Measurements from ENCODE around the gene DCLK1.
"Not testable (repeated sequence)": the region's sequence is repeated elsewhere in the genome, so short reads cannot be mapped to it uniquely, and the experiment has no call there.

Gene DCLK1

DNA sequence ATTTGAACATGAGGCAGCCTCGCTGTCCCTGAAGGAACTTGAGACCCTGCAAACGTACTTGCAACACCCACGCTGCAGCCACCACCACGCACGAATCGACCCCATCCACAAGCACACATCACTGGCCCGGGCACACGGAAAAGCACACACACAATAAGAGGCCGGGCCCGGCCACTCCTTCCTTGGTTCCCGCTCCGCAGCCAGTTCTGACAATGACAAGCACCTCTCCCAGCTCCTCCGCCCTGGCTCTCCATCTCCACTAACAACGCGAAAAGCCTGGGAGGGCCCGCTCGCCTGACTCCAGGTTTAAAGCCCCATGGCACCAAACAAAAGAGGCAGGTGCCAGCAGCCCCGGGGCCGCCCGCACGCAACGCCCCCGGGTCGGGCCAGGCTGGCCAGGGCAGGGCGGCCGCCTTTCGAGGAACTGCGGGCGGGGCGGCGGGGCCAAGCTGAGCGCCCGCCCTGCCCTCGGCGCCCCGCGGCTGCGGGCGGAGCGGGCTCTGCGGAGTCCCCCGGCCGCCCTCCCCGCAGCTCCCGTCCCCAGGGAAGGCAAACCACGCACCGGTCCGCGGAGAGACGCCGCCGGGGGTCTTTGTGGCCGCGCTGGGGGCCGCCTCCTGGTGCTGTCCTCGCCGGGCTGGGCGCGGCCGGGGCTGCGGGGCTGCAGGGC is 495 bp downstream of the DCLK1 start:
- DNase-seq = no peak

DNA sequence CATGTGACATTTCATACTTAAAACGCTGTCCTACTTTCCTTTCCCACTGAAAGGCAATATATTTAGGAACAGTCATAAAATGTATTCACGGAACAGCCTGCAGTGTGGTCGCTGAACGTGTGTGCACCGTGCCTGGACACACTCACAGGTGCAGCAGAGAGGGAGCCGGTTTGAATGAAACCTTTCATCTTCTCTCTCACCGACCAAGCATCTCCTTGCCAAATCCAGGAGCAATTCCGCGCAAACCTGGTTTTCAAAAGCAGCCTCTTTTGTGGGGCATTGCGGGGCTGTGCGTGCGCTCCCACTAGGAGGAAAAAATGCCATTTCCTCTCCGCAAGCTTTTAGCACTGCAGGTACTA is 1.0 kb downstream of the DCLK1 start:
- DNase-seq = no peak

DNA sequence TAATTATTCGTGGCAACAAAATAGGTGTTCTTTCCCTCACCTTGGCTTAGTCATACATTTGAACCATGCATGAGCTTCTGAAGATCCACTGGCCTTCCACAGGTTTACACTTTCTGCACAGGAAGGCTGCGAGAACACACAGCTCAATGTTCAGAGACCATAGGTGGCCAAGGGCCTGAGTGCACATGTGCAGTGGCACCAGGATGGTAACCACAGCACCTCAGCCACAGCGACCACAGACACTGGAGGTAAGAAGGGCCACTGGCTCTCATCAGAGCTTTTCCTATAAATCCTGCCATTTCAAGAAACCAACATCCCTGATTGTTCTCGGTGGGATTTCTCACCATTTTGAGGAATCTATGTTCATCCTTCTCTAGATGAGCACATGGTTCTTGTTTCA is 1.6 kb downstream of the DCLK1 start:
- no peak for DNase-seq

DNA sequence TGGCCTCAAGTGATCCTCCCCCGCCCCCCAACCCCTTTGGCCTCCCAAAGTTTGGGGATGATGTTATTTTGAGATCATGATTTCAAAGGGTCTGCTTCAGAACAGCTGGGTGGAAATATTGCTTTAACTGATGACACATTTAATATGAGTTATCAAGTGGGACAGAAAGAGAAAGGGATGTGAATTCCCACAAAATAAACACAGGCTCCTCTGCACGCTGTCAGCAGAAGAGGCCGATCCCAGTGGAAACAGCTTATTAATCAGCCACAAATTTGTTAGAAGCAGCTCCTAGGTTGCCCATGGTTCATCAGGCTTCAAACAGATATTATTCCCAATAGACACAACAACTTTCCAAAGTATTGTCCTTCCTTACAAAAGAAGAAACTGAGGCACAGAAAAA is 4.7 kb downstream of the DCLK1 start:
- DNase-seq = no peak

DNA sequence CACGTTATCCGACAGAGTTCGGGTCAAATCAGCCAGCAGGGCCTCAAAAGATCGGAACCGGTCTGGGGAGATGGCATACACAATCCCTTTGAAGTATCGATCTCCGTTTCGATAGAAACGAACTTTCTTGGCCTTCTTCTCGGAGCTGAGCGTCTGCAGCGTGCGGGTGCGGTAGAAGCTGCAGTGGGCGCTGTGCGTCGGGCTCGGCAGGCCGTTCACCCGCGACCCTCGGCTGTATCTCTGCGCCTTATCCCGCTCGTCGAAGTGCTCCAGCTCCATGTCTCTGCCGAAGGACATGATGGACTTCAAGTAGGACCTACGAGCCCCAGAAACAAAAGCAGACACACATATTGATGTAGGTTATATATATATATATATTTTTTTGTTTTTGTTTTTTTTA is 5.3 kb downstream of the DCLK1 start:
- no peak for DNase-seq

DNA sequence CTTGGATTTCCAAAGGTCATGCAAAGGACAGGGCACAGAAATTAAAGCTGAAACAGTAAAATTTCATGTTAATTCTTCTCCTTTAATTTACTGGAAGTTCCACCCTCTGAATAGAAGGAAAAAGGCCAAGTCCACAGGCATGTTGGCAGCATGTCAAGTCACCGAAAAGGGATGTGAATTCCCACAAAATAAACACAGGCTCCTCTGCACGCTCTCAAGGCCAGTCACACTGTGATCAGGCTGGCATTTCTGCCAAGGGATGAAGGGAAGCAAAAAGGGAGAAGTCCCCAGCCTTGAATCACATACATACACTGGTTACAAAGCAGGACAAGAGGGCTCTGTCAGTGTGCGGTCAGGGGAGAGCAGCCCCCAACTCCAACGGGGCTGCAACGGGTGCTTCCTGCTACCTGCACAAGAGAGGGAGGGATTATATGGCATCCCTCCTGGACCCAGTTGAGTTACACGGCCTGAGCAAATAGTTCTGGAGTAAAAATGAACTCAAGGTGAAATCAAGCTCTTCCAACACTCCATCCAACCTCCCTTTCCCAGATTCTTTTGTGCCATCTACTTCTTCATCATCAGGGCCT is 6.9 kb downstream of the DCLK1 start:
- DNase-seq = no peak

DNA sequence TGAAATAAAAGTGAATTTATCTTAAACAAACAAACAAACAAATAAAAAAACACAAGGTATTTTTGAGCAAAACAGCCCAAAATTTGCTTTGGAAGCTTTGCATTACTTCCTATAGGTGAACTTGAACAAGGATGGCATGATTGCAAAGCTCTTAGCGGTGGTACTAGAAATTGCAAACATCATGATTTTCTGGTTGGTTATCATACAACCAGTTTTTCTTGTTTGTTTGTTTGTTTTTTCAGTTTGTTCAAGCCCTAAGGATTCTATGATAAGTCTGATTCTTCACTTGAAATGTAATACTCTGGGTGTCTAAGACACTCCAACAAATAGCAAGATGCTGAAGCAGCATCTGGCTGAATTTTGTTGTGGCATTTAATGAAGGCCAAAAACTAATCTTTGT is 15.9 kb downstream of the DCLK1 start:
- DNase-seq = no peak

DNA sequence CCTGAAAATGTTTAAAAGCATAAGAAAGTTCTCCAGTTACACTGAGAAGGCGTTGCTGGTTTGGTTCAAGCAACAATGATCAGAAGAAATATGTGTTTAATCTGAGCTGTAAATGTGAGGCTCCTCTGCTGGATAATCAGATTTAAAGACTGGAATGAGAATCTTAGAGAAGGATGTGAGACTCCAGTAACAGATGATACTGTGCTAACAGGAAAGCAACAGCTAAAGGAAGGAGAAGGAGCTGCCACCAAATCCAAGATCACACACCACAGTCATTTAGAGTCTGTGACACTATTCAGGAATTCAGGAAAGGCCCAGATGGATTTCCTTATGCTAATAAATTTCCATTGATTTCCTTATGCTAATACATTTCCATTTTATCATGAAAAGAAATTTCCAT is 16.9 kb downstream of the DCLK1 start:
- no peak for DNase-seq

DNA sequence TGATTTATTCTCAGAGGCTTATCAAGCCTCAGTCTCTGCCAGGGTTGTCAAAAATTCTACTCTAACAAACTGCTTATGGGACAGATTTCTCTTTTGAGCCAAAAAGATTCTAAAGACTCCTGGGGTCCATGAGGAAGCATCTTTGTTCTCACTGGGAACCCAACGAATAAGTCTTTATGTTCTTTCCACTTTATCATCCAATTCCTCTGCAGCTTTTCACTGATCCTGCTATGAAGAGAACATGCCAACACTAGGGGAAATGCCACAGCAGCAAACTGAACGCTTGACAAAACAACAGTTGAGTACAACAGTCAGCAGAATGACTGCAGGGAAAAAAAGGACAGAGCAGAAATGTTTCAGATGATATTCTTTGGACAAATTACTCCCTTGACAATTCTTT is 22.2 kb downstream of the DCLK1 start:
- DNase-seq = no peak

DNA sequence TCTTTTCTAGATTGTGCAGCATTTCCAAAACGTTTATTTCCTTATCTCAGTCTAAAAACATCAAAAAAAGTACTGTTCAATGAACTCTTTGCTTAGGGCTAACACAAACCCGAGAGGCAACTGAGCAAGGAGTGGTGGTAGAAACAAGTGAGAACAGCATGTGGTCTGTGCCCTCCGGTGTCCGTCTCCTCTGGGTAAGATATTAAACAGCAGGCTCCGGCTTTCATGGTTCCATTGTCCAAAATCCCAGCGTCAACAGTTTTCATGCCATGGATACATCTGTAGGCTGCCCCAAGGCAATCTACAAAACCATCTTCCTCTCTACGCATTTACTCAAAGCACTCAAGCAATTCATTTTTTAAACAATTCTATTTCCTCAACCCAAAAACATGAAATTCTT is 22.8 kb downstream of the DCLK1 start:
- no peak for DNase-seq

DNA sequence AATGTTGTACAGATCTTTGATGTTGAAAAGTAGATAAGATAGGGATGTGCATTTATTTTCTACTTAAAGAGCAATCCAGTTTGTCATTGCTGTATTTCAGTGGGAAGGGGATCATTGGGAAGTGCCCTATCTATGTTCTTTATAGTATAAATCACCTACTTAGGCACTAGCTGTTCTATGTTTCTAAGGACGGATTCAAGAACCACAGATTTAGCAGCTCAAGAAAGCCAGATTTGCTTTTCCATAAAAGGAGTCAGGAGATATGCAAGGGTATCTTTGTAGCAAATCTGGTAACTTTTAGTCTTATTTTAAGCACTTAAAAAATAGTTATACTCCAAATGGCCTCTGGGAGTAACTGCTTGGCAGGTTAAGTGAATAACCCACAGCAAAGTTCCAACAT is 23.7 kb downstream of the DCLK1 start:
- DNase-seq = no peak

DNA sequence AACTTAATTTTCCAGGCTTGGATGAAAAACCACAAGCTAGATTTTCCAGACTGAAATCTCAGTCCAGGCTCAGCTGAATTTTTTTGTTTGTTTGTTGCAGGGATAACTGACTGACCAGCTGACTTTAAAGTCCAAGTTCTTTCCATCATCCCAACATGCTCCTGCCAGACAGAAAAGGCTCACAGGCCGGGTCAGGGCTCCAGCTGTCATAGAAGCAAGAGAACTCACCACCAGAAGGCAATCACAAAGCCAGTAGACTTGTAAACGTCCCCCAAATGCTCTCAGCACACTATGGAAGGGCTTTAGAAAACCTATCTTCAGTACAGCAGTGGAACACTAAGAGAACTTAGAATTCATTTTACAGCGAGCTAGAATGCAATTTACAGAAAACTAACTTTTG is 25.5 kb downstream of the DCLK1 start:
- DNase-seq = no peak

DNA sequence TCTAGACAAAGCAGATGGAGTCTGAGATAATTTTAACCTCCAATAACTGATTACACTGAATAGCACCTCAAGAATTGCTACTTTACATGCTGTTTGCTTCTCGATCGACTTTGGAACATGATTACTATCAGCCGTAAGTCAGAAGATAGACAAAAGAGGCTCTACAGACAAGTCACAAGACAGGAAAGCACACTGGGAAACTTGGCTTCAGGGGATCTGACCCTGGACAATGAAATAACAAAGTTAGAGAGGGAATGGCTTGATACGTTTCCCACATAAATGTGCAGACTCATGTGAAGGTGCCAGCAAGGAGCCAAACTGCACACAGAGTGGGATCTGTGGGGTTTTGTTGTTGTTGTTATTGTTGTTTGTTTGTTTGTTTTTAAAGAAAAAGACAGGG is 28.5 kb downstream of the DCLK1 start:
- no peak for DNase-seq

DNA sequence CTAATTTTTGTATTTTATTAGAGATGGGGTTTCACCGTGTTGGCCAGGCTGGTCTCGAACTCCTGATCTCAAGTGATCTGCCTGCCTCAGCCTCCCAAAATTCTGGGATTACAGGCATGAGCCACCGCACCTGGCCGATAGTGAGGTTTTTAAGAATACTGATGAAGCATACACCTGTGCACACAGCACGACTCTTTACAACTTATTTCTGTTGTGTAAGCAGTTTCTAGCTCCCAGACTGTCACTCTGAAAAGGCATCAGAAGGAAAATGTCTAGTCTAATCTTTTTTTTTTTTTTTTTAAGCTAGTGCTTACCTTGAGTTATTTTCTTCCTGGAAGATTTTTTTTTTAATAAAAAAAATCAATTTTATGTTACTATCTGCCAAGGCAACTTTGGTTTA is 29.3 kb downstream of the DCLK1 start:
- DNase-seq = not testable (repeated sequence)

DNA sequence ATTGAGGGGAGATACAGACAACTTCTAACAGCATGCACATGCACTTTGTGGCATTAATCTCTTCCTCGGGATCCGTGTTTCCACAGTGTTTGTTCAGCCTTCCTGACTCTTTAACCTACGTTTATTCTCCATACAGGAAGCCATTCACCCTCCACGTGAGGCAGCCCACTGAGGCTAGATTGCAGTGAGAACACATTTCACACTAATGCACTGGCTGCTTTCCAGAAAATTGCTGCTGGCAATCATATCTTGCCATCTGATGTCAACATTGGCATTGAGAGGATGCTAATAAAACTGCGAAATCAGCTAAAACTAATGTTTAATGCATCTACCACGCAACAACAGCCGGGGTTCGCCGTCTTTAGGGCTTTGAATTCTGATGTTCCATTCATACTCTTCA is 30.0 kb downstream of the DCLK1 start:
- DNase-seq = no peak

DNA sequence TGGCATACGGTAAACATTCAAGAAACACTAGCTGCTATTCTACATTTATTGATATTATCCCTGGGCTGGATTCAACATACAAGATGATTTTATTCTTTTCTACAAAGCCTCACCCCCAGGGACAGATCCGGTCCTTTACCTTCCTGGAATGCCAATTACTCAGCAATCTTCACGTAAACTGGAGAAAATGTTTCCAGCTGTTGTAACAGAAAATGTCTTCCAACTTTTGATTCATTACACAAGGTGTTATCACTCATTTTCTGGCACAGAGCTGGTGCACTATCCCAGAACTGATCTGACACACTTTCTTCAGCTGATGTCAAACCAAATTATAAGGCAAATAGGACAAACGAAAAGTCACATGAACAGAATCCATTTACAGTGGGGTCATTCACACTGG is 33.1 kb downstream of the DCLK1 start:
- no peak for DNase-seq

DNA sequence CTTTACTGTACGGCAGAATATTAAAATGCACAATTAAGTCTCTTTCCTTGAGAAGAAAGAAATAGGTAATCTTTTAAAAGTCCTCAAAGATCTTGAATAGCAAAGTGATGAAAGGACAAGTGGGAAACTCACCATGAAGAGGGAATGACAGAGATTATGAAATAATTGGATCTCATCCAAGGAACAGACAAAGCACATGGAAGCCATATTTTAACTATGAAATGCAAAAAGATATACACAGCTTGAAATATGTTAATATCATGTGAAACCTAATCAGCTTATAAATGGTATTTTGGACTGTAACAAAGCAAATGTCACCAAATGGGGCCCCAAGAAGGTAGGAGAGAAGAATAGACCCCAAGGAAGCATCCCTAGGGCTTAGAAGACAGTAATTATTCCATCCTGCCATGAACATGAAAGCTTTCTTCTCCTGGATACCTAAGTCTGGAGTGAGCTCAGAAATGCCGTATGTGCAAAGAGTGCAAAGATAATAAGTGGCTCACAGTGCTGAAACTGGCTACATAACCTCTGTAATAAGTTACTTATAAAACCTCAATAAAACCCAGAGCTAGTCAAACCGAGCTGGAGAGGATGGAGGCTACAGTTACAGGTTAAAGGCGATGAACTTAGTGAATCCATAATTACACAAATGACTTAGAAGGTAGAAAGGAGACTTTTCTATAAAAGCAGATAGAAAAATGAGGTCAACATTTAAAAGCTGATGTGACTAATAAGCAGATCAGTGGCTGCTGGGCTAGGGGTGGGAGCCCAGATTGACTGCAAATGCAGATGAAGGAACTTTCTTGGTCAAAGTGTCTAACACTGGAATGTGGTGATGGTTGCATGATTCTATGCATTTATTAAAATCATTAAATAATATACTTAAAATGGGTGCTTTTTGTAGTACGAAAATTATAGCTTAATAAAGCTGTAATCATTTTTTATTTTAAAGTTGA is 34.4 kb downstream of the DCLK1 start:
- DNase-seq = no peak

DNA sequence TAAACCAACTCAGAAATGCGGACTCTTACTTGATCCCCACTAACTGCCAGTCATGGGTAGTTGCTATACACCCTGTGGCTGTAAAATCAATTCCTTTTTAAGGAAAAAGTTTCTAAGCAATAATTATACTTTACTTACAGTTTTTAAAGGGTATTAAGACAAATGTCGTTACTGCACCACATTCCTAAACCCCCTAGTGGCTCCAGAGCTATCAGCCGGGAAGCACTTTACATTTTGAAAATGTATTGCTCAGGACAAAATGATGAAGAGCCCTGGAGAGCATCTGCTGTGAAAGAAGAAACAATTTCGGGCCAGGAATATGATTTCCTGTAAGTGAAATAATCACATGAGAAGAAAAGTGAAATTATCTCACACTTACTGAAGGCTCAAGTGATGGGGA is 36.7 kb downstream of the DCLK1 start:
- DNase-seq = no peak

DNA sequence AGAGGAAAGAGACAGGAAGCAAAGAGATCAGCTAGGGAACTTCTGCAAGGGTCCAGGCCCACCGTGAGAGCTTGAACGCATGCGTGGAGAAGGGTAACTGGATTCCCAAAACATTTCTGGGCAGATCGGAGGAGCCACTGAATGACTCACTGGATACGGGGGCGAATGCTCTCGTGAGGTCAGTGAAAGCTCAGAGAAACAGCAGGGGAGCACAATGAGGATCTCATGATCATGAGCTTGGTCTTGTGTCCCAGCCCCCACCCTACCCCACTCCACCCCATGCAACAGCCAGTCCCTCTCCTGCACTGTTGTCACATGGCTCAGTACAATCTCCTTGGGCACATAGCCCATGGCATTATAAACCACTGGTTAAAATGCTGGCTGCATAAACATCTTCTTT is 40.6 kb downstream of the DCLK1 start:
- no peak for DNase-seq

DNA sequence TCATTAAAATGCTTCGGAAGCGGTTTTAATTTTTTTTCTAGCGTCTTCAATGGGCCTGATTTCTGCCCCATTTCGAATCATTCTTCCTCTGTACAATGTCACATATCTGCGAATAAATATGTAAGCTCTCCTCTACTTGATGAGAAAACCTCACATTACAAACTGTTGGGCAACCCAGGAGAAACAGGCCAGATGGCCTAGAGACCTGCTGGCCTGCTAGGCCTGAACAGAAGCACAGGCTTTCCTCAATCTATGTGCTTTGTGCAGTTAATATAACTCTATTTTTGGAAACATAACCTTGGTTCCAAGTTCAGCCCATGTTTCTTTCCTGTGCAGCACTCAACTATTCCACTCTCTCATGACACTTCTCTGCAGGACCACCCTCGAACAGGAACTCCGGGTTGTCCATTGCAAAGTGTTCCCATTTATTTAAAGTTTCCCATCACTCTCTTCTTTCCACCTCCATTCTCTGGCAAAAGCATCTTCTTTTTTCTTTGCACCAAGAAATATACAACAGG is 42.0 kb downstream of the DCLK1 start:
- DNase-seq = no peak

DNA sequence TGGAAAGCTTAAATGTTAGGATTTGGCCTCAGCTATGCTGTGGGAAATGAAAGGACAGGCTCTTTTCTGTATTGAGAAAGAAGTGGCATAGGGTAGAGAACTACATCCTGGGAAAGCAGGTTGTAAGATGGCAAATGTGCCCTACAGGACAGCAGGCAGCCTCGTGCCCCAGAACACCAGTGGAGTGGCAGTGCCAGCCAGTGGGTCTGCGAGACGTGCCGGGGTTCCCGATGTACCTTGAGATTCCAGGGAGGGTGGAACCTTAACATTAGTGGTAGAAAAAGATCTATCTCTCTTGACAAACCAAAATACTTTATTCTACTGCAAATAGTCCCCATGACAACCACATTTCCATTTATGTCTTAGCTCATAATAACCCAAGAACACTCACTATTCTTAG is 42.7 kb downstream of the DCLK1 start:
- no peak for DNase-seq

DNA sequence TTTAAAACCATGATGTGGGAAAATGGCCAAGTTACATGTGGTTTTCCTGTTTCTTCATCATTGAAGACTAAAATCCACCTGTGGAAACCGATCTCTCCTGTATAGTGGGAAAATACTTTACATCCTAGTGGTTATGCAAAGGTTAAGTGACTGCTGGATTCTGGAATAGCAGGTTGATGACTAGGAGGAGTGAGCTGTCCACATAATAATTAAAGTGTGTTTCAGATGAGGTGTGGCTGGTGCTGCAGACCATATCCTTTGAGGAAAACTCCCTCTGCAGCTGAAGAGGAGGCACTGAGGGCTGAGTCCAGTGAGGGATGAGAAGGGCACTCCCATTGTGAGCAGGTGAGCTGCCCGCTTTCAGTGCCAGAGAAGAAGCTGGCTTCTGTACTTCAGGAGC is 43.2 kb downstream of the DCLK1 start:
- no peak for DNase-seq

DNA sequence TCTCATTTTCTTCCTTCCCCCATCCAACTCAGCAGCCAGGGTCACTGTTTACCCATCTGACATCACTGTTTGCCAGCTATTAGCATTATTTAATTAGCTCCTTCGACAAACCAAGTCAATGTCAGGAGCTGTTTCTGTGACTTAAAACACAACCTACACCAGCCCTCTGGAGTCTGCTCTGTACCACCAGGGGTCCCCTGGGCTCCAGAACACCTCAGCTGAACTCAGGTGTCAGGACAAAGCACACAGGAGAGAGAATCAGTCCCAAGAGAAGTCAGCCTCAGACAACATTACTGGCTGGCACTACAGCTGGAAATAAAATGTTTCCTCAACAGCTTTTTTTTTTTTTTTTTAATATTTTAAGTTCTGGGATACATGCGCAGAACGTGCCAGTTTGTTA is 45.1 kb downstream of the DCLK1 start:
- no peak for DNase-seq

DNA sequence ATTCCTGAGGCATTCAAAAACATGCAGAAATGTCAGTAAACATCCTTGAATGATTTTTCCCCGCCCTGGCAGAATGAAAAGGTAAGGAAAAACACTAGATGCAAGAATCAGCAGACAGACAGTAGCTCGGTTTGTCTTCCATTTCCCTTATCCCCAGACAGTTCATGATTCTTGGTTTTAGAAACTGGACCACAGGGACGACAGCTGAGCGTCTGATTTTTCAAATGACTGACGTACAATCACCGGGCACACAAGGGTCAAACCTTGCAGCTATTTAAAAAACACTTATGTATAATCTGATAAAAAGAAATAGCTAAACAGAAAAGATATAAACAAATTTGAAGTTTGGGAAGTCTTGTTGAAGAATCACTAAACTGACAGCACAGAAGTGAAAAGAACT is 47.1 kb downstream of the DCLK1 start:
- no peak for DNase-seq

Measured in NCI-H1417 treated with DMSO at 0.1 percent for 48 hours (cell line).